Measurements from ENCODE around the gene DNAJC18.

The DNAJC18 gene

DNA sequence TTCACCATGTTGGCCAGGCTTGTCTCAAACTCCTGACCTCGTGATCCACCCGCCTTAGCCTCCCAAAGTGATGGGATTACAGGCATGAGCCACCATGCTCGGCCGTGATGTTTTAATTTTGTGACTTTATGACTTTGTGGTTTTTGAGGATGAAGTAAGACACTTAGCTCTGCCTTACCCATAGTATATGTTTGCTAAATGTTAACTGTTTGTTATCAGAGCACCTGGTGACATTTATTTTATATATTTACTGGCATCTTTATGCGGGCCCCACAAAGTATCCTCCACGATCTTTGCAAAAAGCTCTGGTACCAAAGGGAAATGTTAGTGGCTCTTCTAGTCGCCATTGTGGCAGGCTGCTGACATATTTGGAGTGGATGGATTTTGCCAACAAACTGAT is 63.0 kb downstream of the DNAJC18 start:
- H4K8ac ChIP-seq (ENCODE audit: low read length) = no peak overlapping the region
- no peak overlapping the region for H3K4me2 ChIP-seq (ENCODE audit: low read length, poor library complexity, severe bottlenecking)

DNA sequence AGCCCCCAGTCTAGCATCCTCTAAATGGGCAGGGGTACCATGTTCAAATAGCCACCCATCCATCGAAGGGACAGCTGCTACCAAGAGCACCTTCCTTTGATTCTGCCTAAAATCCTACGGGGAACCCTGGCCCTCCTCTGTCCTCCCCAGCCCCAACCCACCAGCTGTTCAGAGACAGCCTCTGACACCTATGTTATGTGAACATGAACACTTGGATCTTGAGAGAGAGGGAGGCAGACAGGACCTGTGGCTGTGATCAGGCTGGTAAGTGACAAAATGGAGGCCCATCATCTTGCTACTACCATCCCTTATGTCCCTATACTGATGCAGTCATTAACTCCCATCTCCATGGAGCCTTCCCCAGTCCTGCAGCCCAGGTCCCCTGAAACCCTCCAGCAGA is 64.4 kb downstream of the DNAJC18 start:
- H2BK12ac ChIP-seq (ENCODE audit: low read length in 2 of 2) = no peak overlapping the region
- no peak overlapping the region for H3K27ac ChIP-seq (ENCODE audit: low read length, poor library complexity, severe bottlenecking)
- no peaks in the 10 kb centered on the region for H3K9me3 ChIP-seq (ENCODE audit: control insufficient read depth, low read length)
- no peak overlapping the region for H3K4me3 ChIP-seq (ENCODE audit: insufficient read depth in 1 of 2, low read depth in 1 of 2, low read length in 2 of 2)
- H3K36me3 ChIP-seq (ENCODE audit: control insufficient read depth in 1 of 2, insufficient read depth in 2 of 2, low read depth in 1 of 2, low read length in 2 of 2) = peaks cover 45 to 47% of the 10 kb centered on the region in 2 experiments
- no peak overlapping the region for H3K9ac ChIP-seq (ENCODE audit: low read length)
- H2BK120ac ChIP-seq (ENCODE audit: low read depth, low read length) = no peak overlapping the region
- H3K27me3 ChIP-seq (ENCODE audit: control insufficient read depth in 1 of 2, insufficient read depth in 1 of 2, low read length in 2 of 2) = no peaks in the 10 kb centered on the region
- H3K14ac ChIP-seq (ENCODE audit: low read length in 2 of 2) = no peak overlapping the region
- H2AFZ ChIP-seq (ENCODE audit: low read depth, low read length) = no peak overlapping the region
- H2AK5ac ChIP-seq (ENCODE audit: low read length, severe bottlenecking) = no peak overlapping the region
- WGBS = 100% methylated on average over 2 of the region's 2 CpGs
- no peak overlapping the region for H3K18ac ChIP-seq (ENCODE audit: low read depth in 1 of 2, low read length in 2 of 2)
- no peak overlapping the region for H3K23ac ChIP-seq (ENCODE audit: low read length in 2 of 2)
- H3K79me1 ChIP-seq (replicated peaks; ENCODE audit: low read length, poor library complexity, severe bottlenecking) = peaks cover 8% of the 10 kb centered on the region
- H3K4ac ChIP-seq (ENCODE audit: low read depth in 1 of 2, low read length in 2 of 2) = no peak overlapping the region
- no peak overlapping the region for H3K4me2 ChIP-seq (ENCODE audit: low read length, poor library complexity, severe bottlenecking)
- no peak overlapping the region for H4K91ac ChIP-seq (ENCODE audit: low read length)
- H3K4me1 ChIP-seq (ENCODE audit: control insufficient read depth, insufficient read depth, low read depth, low read length) = peaks cover 2% of the 10 kb centered on the region
- no peak overlapping the region for H2BK15ac ChIP-seq (ENCODE audit: low read depth, poor library complexity, severe bottlenecking)
- no peak for DNase-seq
- H4K8ac ChIP-seq (ENCODE audit: low read length) = no peak overlapping the region
- H2BK5ac ChIP-seq (ENCODE audit: low read depth, low read length, poor library complexity, severe bottlenecking) = no peak overlapping the region

More for the DNA sequence above, 63.0 kb downstream of the DNAJC18 start:
- peaks cover 34 to 36% of the 10 kb centered on the region in 2 experiments for H3K36me3 ChIP-seq (ENCODE audit: control insufficient read depth in 1 of 2, insufficient read depth in 2 of 2, low read depth in 1 of 2, low read length in 2 of 2)
- no peak for DNase-seq
- no peak overlapping the region for H3K4ac ChIP-seq (ENCODE audit: low read depth in 1 of 2, low read length in 2 of 2)
- no peak overlapping the region for H3K27ac ChIP-seq (ENCODE audit: low read length, poor library complexity, severe bottlenecking)
- no peak overlapping the region for H2BK15ac ChIP-seq (ENCODE audit: low read depth, poor library complexity, severe bottlenecking)
- H2BK12ac ChIP-seq (ENCODE audit: low read length in 2 of 2) = no peak overlapping the region
- no peaks in the 10 kb centered on the region for H3K27me3 ChIP-seq (ENCODE audit: control insufficient read depth in 1 of 2, insufficient read depth in 1 of 2, low read length in 2 of 2)
- no peak overlapping the region for H3K18ac ChIP-seq (ENCODE audit: low read depth in 1 of 2, low read length in 2 of 2)
- H3K9me3 ChIP-seq (ENCODE audit: control insufficient read depth, low read length) = no peaks in the 10 kb centered on the region
- H2AK5ac ChIP-seq (ENCODE audit: low read length, severe bottlenecking) = no peak overlapping the region
- H3K79me1 ChIP-seq (replicated peaks; ENCODE audit: low read length, poor library complexity, severe bottlenecking) = peaks cover 2% of the 10 kb centered on the region
- WGBS = 86% methylated on average over 7 of the region's 7 CpGs
- H3K4me3 ChIP-seq (ENCODE audit: insufficient read depth in 1 of 2, low read depth in 1 of 2, low read length in 2 of 2) = no peak overlapping the region
- no peak overlapping the region for H2BK120ac ChIP-seq (ENCODE audit: low read depth, low read length)
- no peak overlapping the region for H3K14ac ChIP-seq (ENCODE audit: low read length in 2 of 2)
- H3K23ac ChIP-seq (ENCODE audit: low read length in 2 of 2) = no peak overlapping the region
- H3K4me1 ChIP-seq (ENCODE audit: control insufficient read depth, insufficient read depth, low read depth, low read length) = peaks cover 7% of the 10 kb centered on the region
- H4K91ac ChIP-seq (ENCODE audit: low read length) = no peak overlapping the region
- no peak overlapping the region for H2BK5ac ChIP-seq (ENCODE audit: low read depth, low read length, poor library complexity, severe bottlenecking)
- H3K9ac ChIP-seq (ENCODE audit: low read length) = no peak overlapping the region
- H2AFZ ChIP-seq (ENCODE audit: low read depth, low read length) = no peak overlapping the region

DNA sequence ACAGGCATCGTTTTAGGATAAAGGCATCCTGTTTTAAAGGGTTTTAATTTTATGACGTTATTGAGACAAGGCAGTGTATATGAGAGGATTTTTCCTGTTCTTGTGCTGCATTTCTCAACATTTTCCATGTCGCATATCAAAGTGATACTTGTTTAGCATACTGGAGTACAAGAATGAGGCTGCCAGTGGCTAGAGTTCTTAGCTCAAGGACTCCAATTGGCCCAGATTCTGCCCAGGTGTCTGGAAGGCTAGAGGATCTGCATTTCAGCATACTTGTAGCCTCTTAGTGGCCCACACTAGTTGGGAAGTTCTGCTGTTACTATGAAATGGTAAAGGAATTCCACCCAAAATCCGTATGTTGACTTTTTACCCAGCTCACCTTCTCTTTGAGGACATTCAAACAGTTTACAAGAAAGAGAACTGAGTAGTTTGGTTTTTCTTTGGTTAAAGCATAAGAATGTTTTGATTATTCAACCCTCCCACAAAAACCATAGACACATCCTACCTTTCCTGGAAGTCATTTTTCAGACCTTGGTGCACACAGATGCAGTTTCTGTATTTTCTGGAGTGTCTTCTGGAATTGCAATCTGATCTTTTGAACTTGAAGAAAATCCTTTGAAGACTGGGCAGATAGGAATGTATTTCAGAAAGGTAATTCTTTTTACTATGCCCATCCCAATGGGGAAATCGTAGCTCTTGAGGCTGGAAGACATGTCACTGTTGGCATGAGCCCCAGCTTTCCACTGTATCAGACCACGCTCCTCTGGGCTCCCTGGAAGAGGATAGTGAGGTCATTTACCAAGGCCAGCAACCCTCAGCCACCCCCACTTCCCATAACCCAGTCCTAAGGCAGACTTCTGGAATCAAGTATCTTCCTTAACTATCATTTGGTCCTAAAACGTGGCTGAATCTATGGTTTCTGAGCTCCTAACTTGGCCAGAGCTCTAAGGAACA is 67.6 kb downstream of the DNAJC18 start:
- Histone ChIP-seq H2BK5ac (ENCODE audit: low read depth, low read length, poor library complexity, severe bottlenecking) (no peak overlapping the region), H3K4me2 (ENCODE audit: low read length, poor library complexity, severe bottlenecking) (no peak overlapping the region), H3K4ac (ENCODE audit: low read depth in 1 of 2, low read length in 2 of 2) (no peak overlapping the region), H3K23ac (ENCODE audit: low read length in 2 of 2) (no peak overlapping the region), H2BK120ac (ENCODE audit: low read depth, low read length) (no peak overlapping the region), H3K36me3 (ENCODE audit: control insufficient read depth in 1 of 2, insufficient read depth in 2 of 2, low read depth in 1 of 2, low read length in 2 of 2) (peaks cover 34 to 69% of the 10 kb centered on the region in 2 experiments), H3K27me3 (ENCODE audit: control insufficient read depth in 1 of 2, insufficient read depth in 1 of 2, low read length in 2 of 2) (no peaks in the 10 kb centered on the region), H3K9me3 (ENCODE audit: control insufficient read depth, low read length) (no peaks in the 10 kb centered on the region), H3K27ac (ENCODE audit: low read length, poor library complexity, severe bottlenecking) (no peak overlapping the region), H3K18ac (ENCODE audit: low read depth in 1 of 2, low read length in 2 of 2) (no peak overlapping the region), H3K14ac (ENCODE audit: low read length in 2 of 2) (no peak overlapping the region), H3K4me1 (ENCODE audit: control insufficient read depth, insufficient read depth, low read depth, low read length) (no peaks in the 10 kb centered on the region), H4K91ac (ENCODE audit: low read length) (no peak overlapping the region), H3K79me1 (replicated peaks; ENCODE audit: low read length, poor library complexity, severe bottlenecking) (peaks cover 11% of the 10 kb centered on the region), H2AFZ (ENCODE audit: low read depth, low read length) (no peak overlapping the region), H2AK5ac (ENCODE audit: low read length, severe bottlenecking) (no peak overlapping the region), H2BK15ac (ENCODE audit: low read depth, poor library complexity, severe bottlenecking) (no peak overlapping the region), H4K8ac (ENCODE audit: low read length) (no peak overlapping the region), H2BK12ac (ENCODE audit: low read length in 2 of 2) (no peak overlapping the region), H3K9ac (ENCODE audit: low read length) (no peak overlapping the region), H3K4me3 (ENCODE audit: insufficient read depth in 1 of 2, low read depth in 1 of 2, low read length in 2 of 2) (no peak overlapping the region)
- WGBS = 97% methylated on average over 5 of the region's 7 CpGs
- DNase-seq = no peak

DNA sequence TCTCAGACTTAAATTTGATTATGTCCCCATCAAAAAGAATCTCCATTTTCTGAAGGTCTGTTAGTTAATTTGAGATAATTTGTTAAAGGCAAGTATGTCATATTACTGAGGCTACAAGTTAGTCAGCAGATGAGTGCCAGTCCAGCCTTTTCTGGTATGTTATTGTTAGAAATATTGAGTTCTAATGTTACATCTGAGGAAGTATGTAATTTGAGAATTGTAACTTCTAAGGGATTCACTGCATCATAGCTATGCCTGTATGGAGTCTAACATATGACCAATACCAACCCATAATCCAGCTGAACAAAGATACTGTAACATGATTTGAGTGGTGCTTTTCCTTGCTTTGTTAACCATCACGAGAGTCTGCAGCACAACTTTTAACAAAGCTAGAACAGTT is 70.1 kb downstream of the DNAJC18 start:
- peak overlapping the region; percentile 9 for H3K9ac ChIP-seq (ENCODE audit: low read length)
- no peak overlapping the region for H4K8ac ChIP-seq (ENCODE audit: low read length)
- H3K14ac ChIP-seq (ENCODE audit: low read length in 2 of 2) = no peak overlapping the region
- H2BK120ac ChIP-seq (ENCODE audit: low read depth, low read length) = no peak overlapping the region
- no peak overlapping the region for H2AFZ ChIP-seq (ENCODE audit: low read depth, low read length)
- no peak overlapping the region for H2AK5ac ChIP-seq (ENCODE audit: low read length, severe bottlenecking)
- H3K4me1 ChIP-seq (ENCODE audit: control insufficient read depth, insufficient read depth, low read depth, low read length) = no peaks in the 10 kb centered on the region
- H3K4me3 ChIP-seq (ENCODE audit: insufficient read depth in 1 of 2, low read depth in 1 of 2, low read length in 2 of 2) = no peak overlapping the region
- WGBS = 80% methylated on average over 1 of the region's 1 CpG
- H3K27ac ChIP-seq (ENCODE audit: low read length, poor library complexity, severe bottlenecking) = peak overlapping the region; percentile 29
- no peak for DNase-seq
- no peak overlapping the region for H3K4ac ChIP-seq (ENCODE audit: low read depth in 1 of 2, low read length in 2 of 2)
- H3K79me1 ChIP-seq (replicated peaks; ENCODE audit: low read length, poor library complexity, severe bottlenecking) = peaks cover 13% of the 10 kb centered on the region
- no peaks in the 10 kb centered on the region for H3K9me3 ChIP-seq (ENCODE audit: control insufficient read depth, low read length)
- no peaks in the 10 kb centered on the region for H3K27me3 ChIP-seq (ENCODE audit: control insufficient read depth in 1 of 2, insufficient read depth in 1 of 2, low read length in 2 of 2)
- no peak overlapping the region for H4K91ac ChIP-seq (ENCODE audit: low read length)
- no peak overlapping the region for H2BK15ac ChIP-seq (ENCODE audit: low read depth, poor library complexity, severe bottlenecking)
- no peak overlapping the region for H2BK5ac ChIP-seq (ENCODE audit: low read depth, low read length, poor library complexity, severe bottlenecking)
- H2BK12ac ChIP-seq (ENCODE audit: low read length in 2 of 2) = no peak overlapping the region
- H3K18ac ChIP-seq (ENCODE audit: low read depth in 1 of 2, low read length in 2 of 2) = no peak overlapping the region
- peaks cover 40 to 79% of the 10 kb centered on the region in 2 experiments for H3K36me3 ChIP-seq (ENCODE audit: control insufficient read depth in 1 of 2, insufficient read depth in 2 of 2, low read depth in 1 of 2, low read length in 2 of 2)
- no peak overlapping the region for H3K4me2 ChIP-seq (ENCODE audit: low read length, poor library complexity, severe bottlenecking)
- H3K23ac ChIP-seq (ENCODE audit: low read length in 2 of 2) = no peak overlapping the region
